SK-N-SH treated with all-trans-retinoic acid at 6 μM for 48 hours (cell line): ENCODE data around the gene BRD4.
A peak's percentile ranks its signal among the peaks of the same experiment; 100 is the strongest.

Source experiments
- ATAC-seq: fragments of 200-7000 bp; cut with Tn5 transposase; 3 replicates; pipeline ENCODE4 v1.9.1; 2020; ENCODE audit warnings: mild to moderate bottlenecking, moderate library complexity
- BACH2 ChIP-seq: fragments of 250-450 bp; sonication (Bioruptor Pico); IDR thresholded peaks from 2 replicates; pipeline ENCODE4 v1.9.0; 2021; ENCODE audit warnings: mild to moderate bottlenecking, borderline replicate concordance
- CSDC2 ChIP-seq: fragments of 250-450 bp; sonication (Bioruptor Pico); IDR thresholded peaks from 2 replicates; pipeline ENCODE4 v1.5.0; 2020; ENCODE audit warnings: mild to moderate bottlenecking, moderate library complexity
- GLIS3 ChIP-seq: fragments of 250-450 bp; sonication (Bioruptor Pico); IDR thresholded peaks from 2 replicates; pipeline ENCODE4 v1.5.0; 2020; ENCODE audit warnings: mild to moderate bottlenecking, moderate library complexity
- ISL1 ChIP-seq: fragments of 250-450 bp; sonication (Bioruptor Pico); IDR thresholded peaks from 2 replicates; pipeline ENCODE4 v2.1.2; 2022; ENCODE audit warnings: mild to moderate bottlenecking, moderate library complexity
- OSR1 ChIP-seq: fragments of 250-450 bp; sonication (Bioruptor Pico); IDR thresholded peaks from 2 replicates; pipeline ENCODE4 v1.8.0; 2022; ENCODE audit warnings: moderate library complexity, mild to moderate bottlenecking, inconsistent platforms
- POU6F1 ChIP-seq: fragments of 250-450 bp; sonication (Bioruptor Pico); IDR thresholded peaks from 2 replicates; pipeline ENCODE4 v1.8.0; 2021; ENCODE audit warnings: low read depth, mild to moderate bottlenecking, moderate library complexity, borderline replicate concordance
- PPARA ChIP-seq: fragments of 250-450 bp; sonication (Bioruptor Pico); IDR thresholded peaks from 2 replicates; pipeline ENCODE4 v1.5.0; 2020; ENCODE audit warnings: mild to moderate bottlenecking, borderline replicate concordance
- RARB ChIP-seq: fragments of 250-450 bp; sonication (Bioruptor Pico); IDR thresholded peaks from 2 replicates; pipeline ENCODE4 v1.8.0; 2021; ENCODE audit warnings: mild to moderate bottlenecking, moderate library complexity
- SNAI2 ChIP-seq: fragments of 250-450 bp; sonication (Bioruptor Pico); IDR thresholded peaks from 2 replicates; pipeline ENCODE4 v1.5.0; 2020; ENCODE audit warnings: mild to moderate bottlenecking, moderate library complexity
- TCF4 ChIP-seq: fragments of 250-450 bp; sonication (Bioruptor Pico); IDR thresholded peaks from 2 replicates; pipeline ENCODE4 v1.8.0; 2021; ENCODE audit warnings: mild to moderate bottlenecking, moderate library complexity, borderline replicate concordance
- TOX ChIP-seq: fragments of 250-450 bp; sonication (Bioruptor Pico); IDR thresholded peaks from 2 replicates; pipeline ENCODE4 v1.8.0; 2021; ENCODE audit warnings: mild to moderate bottlenecking, moderate library complexity, borderline replicate concordance
- ZC3H10 ChIP-seq: fragments of 250-450 bp; sonication (Bioruptor Pico); IDR thresholded peaks from 2 replicates; pipeline ENCODE4 v1.5.1; 2021; ENCODE audit warnings: mild to moderate bottlenecking, moderate library complexity
- ZFP3 ChIP-seq: fragments of 250-450 bp; sonication (Bioruptor Pico); IDR thresholded peaks from 2 replicates; pipeline ENCODE4 v1.5.0; 2020; ENCODE audit warnings: mild to moderate bottlenecking, moderate library complexity
- ZNF565 ChIP-seq: fragments of 450-650 bp; formaldehyde crosslinking; conservative IDR thresholded peaks from 2 replicates; pipeline ENCODE4 v1.5.0; 2020; ENCODE audit warnings: low read depth, mild to moderate bottlenecking, moderate library complexity
- ZNF70 ChIP-seq: fragments of 450-650 bp; formaldehyde crosslinking; IDR thresholded peaks from 2 replicates; pipeline ENCODE4 v1.5.0; 2020; ENCODE audit warnings: mild to moderate bottlenecking, moderate library complexity
- TF ChIP-seq, protein P1 (sequence below): fragments of 250-450 bp; sonication (Bioruptor Pico); IDR thresholded peaks from 2 replicates; pipeline ENCODE4 v1.5.1; 2020; ENCODE audit warnings: low read depth, mild to moderate bottlenecking, moderate library complexity
- TF ChIP-seq, protein P2 (sequence below): fragments of 250-450 bp; sonication (Bioruptor Pico); IDR thresholded peaks from 2 replicates; pipeline ENCODE4 v1.5.0; 2020; ENCODE audit warnings: mild to moderate bottlenecking, moderate library complexity
- TF ChIP-seq, protein P3 (sequence below): fragments of 250-450 bp; sonication (Bioruptor Pico); IDR thresholded peaks from 2 replicates; pipeline ENCODE4 v1.8.0; 2020; ENCODE audit warnings: mild to moderate bottlenecking, moderate library complexity, borderline replicate concordance

Gene BRD4

DNA sequence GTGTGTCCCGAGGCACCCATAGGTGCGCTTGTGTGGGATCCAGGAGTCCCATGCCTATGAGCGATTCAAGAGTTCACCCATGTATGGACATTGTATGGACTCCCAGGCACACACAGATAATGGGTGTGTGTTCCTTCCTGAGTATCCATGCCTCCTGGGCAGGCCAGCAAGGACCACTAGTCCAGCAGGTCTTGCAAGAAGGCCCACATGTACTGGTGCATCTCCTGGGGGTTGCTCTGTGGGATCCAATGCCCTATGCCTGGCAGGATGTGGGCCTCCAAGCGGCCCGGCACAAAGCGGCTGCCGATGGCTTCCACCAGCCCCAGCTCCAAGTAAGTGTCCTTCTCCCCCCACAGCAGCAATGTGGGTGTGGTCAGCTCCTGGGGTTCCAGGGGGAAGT lies 105.1 kb downstream of the BRD4 start:
- TF ChIP-seq BACH2 (no peak), TCF4 (CRISPR knock-in tag) (no peak), ZNF70 (CRISPR knock-in tag) (no peak), GLIS3 (CRISPR knock-in tag) (no peak), TOX (CRISPR knock-in tag) (no peak)
- TF ChIP-seq, protein P1, sequence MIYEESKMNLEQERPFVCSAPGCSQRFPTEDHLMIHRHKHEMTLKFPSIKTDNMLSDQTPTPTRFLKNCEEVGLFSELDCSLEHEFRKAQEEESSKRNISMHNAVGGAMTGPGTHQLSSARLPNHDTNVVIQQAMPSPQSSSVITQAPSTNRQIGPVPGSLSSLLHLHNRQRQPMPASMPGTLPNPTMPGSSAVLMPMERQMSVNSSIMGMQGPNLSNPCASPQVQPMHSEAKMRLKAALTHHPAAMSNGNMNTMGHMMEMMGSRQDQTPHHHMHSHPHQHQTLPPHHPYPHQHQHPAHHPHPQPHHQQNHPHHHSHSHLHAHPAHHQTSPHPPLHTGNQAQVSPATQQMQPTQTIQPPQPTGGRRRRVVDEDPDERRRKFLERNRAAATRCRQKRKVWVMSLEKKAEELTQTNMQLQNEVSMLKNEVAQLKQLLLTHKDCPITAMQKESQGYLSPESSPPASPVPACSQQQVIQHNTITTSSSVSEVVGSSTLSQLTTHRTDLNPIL (CRISPR knock-in tag): no peak
- no peak for ATAC-seq

DNA sequence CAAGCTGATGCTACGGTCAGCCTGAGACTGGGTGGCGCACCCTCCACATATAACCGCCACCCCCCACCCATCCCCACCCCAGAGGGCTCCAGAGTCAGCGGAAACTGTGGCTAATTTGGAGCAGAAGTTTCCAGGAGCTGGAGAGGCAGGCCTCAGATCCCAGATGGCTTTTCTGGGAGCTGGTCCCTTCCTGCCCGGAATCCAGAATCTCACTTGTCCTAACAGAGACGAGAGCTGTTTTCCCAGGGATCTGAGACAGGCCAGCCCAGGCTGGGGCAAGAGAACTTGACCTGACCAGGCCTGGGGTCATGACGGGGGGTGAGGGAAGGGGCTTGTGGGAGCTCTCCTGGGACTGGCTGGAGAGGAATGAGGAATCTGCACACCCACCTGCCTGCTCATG lies 106.6 kb downstream of the BRD4 start:
- ATAC-seq: no peak
- TF ChIP-seq, protein P2, sequence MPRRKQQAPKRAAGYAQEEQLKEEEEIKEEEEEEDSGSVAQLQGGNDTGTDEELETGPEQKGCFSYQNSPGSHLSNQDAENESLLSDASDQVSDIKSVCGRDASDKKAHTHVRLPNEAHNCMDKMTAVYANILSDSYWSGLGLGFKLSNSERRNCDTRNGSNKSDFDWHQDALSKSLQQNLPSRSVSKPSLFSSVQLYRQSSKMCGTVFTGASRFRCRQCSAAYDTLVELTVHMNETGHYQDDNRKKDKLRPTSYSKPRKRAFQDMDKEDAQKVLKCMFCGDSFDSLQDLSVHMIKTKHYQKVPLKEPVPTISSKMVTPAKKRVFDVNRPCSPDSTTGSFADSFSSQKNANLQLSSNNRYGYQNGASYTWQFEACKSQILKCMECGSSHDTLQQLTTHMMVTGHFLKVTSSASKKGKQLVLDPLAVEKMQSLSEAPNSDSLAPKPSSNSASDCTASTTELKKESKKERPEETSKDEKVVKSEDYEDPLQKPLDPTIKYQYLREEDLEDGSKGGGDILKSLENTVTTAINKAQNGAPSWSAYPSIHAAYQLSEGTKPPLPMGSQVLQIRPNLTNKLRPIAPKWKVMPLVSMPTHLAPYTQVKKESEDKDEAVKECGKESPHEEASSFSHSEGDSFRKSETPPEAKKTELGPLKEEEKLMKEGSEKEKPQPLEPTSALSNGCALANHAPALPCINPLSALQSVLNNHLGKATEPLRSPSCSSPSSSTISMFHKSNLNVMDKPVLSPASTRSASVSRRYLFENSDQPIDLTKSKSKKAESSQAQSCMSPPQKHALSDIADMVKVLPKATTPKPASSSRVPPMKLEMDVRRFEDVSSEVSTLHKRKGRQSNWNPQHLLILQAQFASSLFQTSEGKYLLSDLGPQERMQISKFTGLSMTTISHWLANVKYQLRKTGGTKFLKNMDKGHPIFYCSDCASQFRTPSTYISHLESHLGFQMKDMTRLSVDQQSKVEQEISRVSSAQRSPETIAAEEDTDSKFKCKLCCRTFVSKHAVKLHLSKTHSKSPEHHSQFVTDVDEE (CRISPR knock-in tag): no peak
- no peak for TF ChIP-seq OSR1 (CRISPR knock-in tag)
- no peak for TF ChIP-seq CSDC2 (CRISPR knock-in tag)
- TF ChIP-seq ZNF70 (CRISPR knock-in tag): no peak
- TF ChIP-seq, protein P1 (CRISPR knock-in tag): no peak
- TF ChIP-seq SNAI2 (CRISPR knock-in tag): no peak

DNA sequence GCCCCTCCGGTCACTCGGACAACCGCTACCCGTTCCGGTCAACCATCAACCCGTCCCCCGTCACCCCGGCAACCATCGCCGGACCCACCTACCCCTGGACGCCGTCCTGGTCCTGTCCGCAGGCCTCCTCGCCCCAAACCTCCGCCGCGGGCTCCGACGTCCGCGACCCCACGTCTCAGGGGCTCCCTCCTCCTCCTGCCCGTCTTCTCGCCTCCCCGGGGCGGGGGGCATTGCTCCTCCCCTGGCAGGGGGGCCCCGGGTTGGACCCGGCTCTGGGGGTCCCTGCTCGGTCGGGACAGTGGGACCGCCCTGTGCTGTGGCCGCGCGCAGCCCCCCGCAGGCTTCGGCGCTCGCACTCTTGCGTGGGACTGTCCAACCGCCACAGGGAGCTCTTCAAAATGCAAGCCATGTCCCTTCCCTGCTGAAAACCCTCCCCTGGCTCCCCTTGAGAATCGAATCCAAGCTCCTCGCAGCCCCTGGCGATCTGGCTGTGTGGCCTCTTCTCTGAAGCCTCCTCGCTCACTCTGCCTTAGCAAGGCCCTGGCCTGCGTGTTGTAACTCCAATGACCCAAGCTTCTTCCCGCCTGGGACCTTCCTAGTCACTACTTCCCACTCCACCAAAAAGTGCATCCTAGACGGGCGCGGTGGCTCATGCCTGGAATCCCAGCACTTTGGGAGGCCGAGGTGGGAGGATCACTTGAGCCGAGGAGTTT lies 108.5 kb downstream of the BRD4 start:
- no peak for TF ChIP-seq ZC3H10 (CRISPR knock-in tag)
- no peak for TF ChIP-seq RARB (CRISPR knock-in tag)
- TF ChIP-seq GLIS3 (CRISPR knock-in tag): no peak
- TF ChIP-seq ZNF565 (CRISPR knock-in tag): no peak
- no peak for TF ChIP-seq ZFP3
- ATAC-seq: peak; percentile 13

GRCh38 chr19:15222738-15223648 lies 109.3 kb downstream of the BRD4 start:
- TF ChIP-seq TOX (CRISPR knock-in tag): no peak
- no peak for TF ChIP-seq ZFP3
- TF ChIP-seq ISL1 (CRISPR knock-in tag): no peak
- no peak for TF ChIP-seq GLIS3 (CRISPR knock-in tag)
- TF ChIP-seq TCF4 (CRISPR knock-in tag): no peak
- TF ChIP-seq, protein P3, sequence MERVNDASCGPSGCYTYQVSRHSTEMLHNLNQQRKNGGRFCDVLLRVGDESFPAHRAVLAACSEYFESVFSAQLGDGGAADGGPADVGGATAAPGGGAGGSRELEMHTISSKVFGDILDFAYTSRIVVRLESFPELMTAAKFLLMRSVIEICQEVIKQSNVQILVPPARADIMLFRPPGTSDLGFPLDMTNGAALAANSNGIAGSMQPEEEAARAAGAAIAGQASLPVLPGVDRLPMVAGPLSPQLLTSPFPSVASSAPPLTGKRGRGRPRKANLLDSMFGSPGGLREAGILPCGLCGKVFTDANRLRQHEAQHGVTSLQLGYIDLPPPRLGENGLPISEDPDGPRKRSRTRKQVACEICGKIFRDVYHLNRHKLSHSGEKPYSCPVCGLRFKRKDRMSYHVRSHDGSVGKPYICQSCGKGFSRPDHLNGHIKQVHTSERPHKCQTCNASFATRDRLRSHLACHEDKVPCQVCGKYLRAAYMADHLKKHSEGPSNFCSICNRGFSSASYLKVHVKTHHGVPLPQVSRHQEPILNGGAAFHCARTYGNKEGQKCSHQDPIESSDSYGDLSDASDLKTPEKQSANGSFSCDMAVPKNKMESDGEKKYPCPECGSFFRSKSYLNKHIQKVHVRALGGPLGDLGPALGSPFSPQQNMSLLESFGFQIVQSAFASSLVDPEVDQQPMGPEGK: no peak
- no peak for TF ChIP-seq SNAI2 (CRISPR knock-in tag)
- no peak for TF ChIP-seq ZNF70 (CRISPR knock-in tag)
- TF ChIP-seq, protein P2 (CRISPR knock-in tag): no peak
- TF ChIP-seq, protein P1 (CRISPR knock-in tag): no peak
- TF ChIP-seq PPARA (CRISPR knock-in tag): no peak
- TF ChIP-seq BACH2: no peak
- TF ChIP-seq ZC3H10 (CRISPR knock-in tag): no peak
- TF ChIP-seq POU6F1: no peak
- peak; percentile 98 for ATAC-seq
